ENCODE measurements around the gene MEGF11.

DNA sequence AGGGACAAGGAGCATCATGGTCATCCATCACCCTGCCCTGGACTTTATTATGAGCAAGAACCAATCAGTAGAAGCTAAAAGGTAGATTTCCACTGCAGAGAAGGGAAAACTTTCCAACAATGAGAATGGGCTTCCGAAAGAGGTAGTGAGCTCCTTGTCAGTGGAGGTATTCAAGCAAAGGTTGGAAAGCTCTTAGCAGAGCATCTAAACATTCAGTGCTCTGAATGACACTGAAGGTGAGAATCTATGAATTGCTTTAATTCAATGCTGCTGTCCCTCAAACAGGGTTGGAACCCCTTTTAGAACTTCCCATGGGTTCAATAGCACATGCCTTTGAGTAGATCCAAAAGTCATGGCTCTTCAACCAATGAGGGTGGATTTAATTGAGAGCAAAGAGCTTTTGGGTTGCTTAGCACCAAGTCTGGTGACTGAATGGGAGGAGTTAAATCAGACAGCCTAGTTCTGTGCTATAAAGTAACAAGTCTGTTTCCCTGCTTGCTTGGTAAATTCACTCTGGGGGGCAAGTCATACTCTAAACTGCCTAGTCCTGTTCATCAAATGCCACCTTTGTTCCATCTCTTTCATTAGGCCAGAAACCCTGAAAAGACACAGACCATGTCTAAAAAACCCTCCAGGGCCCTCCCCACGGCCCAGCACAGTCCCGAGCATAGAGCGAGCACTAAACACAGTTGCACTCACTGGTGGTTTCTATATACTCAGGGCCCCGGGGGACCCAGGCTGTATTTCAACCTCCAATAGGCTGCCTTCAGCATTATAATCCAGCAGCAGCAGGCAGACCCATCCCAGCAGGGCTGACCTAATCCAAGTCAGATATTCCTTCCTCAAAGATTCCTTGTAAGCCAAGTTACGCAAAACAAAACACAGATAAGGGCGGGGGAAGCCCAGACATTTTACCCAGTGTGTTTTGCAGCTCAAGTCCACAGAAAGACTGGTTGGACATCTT lies 161.2 kb downstream of the MEGF11 start:
- TF ChIP-seq ZC3H10 (CRISPR knock-in tag; IDR thresholded peaks at IDR 0.05) (no peak), ZNF8 (CRISPR knock-in tag; IDR thresholded peaks at IDR 0.05) (no peak)
